WTC11 (cell line): Measurements from ENCODE around the gene KIF13A. TPM values are rescaled to one million over a fixed set of nuclear protein-coding genes. Genes with fewer than 3 reads are reported as not detected.

ENCODE experiments used
- ATAC-seq: fragments of 200-7000 bp; cut with Tn5 transposase; 2 replicates; pipeline ENCODE4 v1.10.0; 2021; ENCODE audit warnings: mild to moderate bottlenecking, moderate library complexity
- CTCF ChIA-PET: fragments of 300-600 bp; sonication (Branson Sonifier 250); formaldehyde crosslinking; loops from one replicate; lab custom pipeline; 2021; ENCODE audit warnings: antibody characterized with exemption; lab: Charles Lee
- POLR2A ChIA-PET: fragments of 350-600 bp; sonication (Branson Sonifier 250); formaldehyde crosslinking; loops from one replicate; lab custom pipeline; 2021; ENCODE audit warnings: antibody characterized with exemption; lab: Charles Lee
- DNase-seq: peaks from one replicate; pipeline ENCODE4 v3.0.0; 2021; ENCODE audit warnings: low spot score
- H3K27ac Mint-ChIP-seq: 2 replicates; pipeline ENCODE4 v1.8.0; 2021; ENCODE audit warnings: mixed read lengths
- H3K27me3 Mint-ChIP-seq: 2 replicates; pipeline ENCODE4 v1.8.0; 2021; ENCODE audit warnings: low read depth, mild to moderate bottlenecking, moderate library complexity, mixed read lengths
- H3K36me3 Mint-ChIP-seq: 2 replicates; pipeline ENCODE4 v1.8.0; 2021; ENCODE audit warnings: mixed read lengths
- H3K4me1 Mint-ChIP-seq: 2 replicates; pipeline ENCODE4 v1.8.0; 2022; ENCODE audit warnings: mixed read lengths
- H3K4me3 Mint-ChIP-seq: 2 replicates; pipeline ENCODE4 v1.8.0; 2021; ENCODE audit warnings: mild to moderate bottlenecking, moderate library complexity, mixed read lengths
- H3K9me3 Mint-ChIP-seq: 2 replicates; pipeline ENCODE4 v1.8.0; 2021; ENCODE audit warnings: mixed read lengths
- CBFB ChIP-seq: sonication (generic); formaldehyde crosslinking; IDR thresholded peaks from 2 replicates; pipeline ENCODE4 v1.8.1; 2022; ENCODE audit warnings: mild to moderate bottlenecking, low read depth, missing genetic modification reagents
- CREB1 ChIP-seq: sonication (generic); formaldehyde crosslinking; IDR thresholded peaks from 2 replicates; pipeline ENCODE4 v1.8.0; 2023; ENCODE audit warnings: mild to moderate bottlenecking, missing genetic modification reagents
- CREM ChIP-seq: sonication (generic); formaldehyde crosslinking; IDR thresholded peaks from 2 replicates; pipeline ENCODE4 v1.8.1; 2022; ENCODE audit warnings: mild to moderate bottlenecking, missing genetic modification reagents, moderate library complexity
- GTF2I ChIP-seq: fragments of 250-450 bp; sonication (Bioruptor Pico); conservative IDR thresholded peaks from 2 replicates; pipeline ENCODE4 v1.4.0; 2021; ENCODE audit warnings: mild to moderate bottlenecking
- HMGA2 ChIP-seq: fragments of 250-450 bp; sonication (Bioruptor Pico); IDR thresholded peaks from 2 replicates; pipeline ENCODE4 v1.4.0; 2021; ENCODE audit warnings: mild to moderate bottlenecking, moderate library complexity
- IRF2 ChIP-seq: sonication (generic); formaldehyde crosslinking; IDR thresholded peaks from 2 replicates; pipeline ENCODE4 v1.8.0; 2022; ENCODE audit warnings: low read depth, missing genetic modification reagents, borderline replicate concordance
- KAT7 ChIP-seq: sonication (generic); formaldehyde crosslinking; IDR thresholded peaks from 2 replicates; pipeline ENCODE4 v1.8.1; 2023; ENCODE audit warnings: missing genetic modification reagents, mild to moderate bottlenecking, borderline replicate concordance
- MXD4 ChIP-seq: fragments of 250-450 bp; sonication (Bioruptor Pico); IDR thresholded peaks from 2 replicates; pipeline ENCODE4 v1.8.0; 2021; ENCODE audit warnings: mild to moderate bottlenecking, moderate library complexity, borderline replicate concordance
- NFATC4 ChIP-seq: fragments of 250-450 bp; sonication (Bioruptor Pico); IDR thresholded peaks from 2 replicates; pipeline ENCODE4 v1.9.0; 2021; ENCODE audit warnings: mild to moderate bottlenecking
- NFE2L1 ChIP-seq: sonication (generic); formaldehyde crosslinking; IDR thresholded peaks from 2 replicates; pipeline ENCODE4 v1.8.1; 2023; ENCODE audit warnings: missing genetic modification reagents
- SOX15 ChIP-seq: fragments of 250-450 bp; sonication (Bioruptor Pico); IDR thresholded peaks from 2 replicates; pipeline ENCODE4 v1.9.0; 2021; ENCODE audit warnings: mild to moderate bottlenecking
- SP1 ChIP-seq: sonication (generic); formaldehyde crosslinking; conservative IDR thresholded peaks from 2 replicates; pipeline ENCODE4 v1.8.1; 2022; ENCODE audit warnings: missing genetic modification reagents
- ZNF121 ChIP-seq: sonication (generic); formaldehyde crosslinking; IDR thresholded peaks from 2 replicates; pipeline ENCODE4 v1.8.0; 2023; ENCODE audit warnings: missing genetic modification reagents
- ZNF232 ChIP-seq: sonication (generic); formaldehyde crosslinking; IDR thresholded peaks from 2 replicates; pipeline ENCODE4 v1.8.0; 2022; ENCODE audit warnings: mild to moderate bottlenecking, missing genetic modification reagents
- ZNF317 ChIP-seq: sonication (generic); formaldehyde crosslinking; IDR thresholded peaks from 2 replicates; pipeline ENCODE4 v1.8.1; 2023; ENCODE audit warnings: low read depth, mild to moderate bottlenecking, moderate library complexity, missing genetic modification reagents, borderline replicate concordance
- ZNF396 ChIP-seq: fragments of 250-450 bp; sonication (Bioruptor Pico); IDR thresholded peaks from 2 replicates; pipeline ENCODE4 v1.8.0; 2021; ENCODE audit warnings: mild to moderate bottlenecking, moderate library complexity, borderline replicate concordance
- total RNA-seq: library from RNA; stranded (reverse); gene quantifications from 3 replicates; pipeline ENCODE4 v1.2.3, GENCODE V29; 2021
- TF ChIP-seq, protein P1 (sequence below): sonication (generic); formaldehyde crosslinking; IDR thresholded peaks from 2 replicates; pipeline ENCODE4 v1.8.0; 2023; ENCODE audit warnings: missing genetic modification reagents, mild to moderate bottlenecking, borderline replicate concordance
- TF ChIP-seq, protein P2 (sequence below): sonication (generic); formaldehyde crosslinking; conservative IDR thresholded peaks from 2 replicates; pipeline ENCODE4 v1.8.1; 2022; ENCODE audit warnings: mild to moderate bottlenecking, missing genetic modification reagents
- TF ChIP-seq, protein P3 (sequence below): sonication (generic); formaldehyde crosslinking; IDR thresholded peaks from 2 replicates; pipeline ENCODE4 v1.8.0; 2023; ENCODE audit warnings: mild to moderate bottlenecking, missing genetic modification reagents

KIF13A gene
- total RNA-seq, 1 experiment from 2014 or later: 32.7 TPM

DNA sequence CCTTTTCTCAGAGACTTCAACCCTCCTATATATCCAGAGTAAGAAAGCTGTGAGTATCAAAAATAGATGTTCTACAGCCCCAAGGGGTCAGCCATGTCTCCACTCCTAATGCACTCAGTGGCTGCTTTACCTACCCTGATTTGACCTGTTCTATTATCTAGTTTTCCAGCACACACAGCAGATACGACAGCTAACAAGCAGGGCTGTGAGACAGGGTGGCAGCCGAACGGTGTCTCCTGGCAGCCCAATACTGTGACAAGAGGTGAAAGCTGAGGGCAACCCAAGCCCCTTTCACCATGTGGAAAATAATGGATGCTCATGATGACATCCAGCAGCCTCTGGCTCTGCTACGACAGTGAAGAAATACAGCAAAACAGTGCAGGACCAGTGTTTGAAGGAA, 67.9 kb downstream of the KIF13A start:
- H3K4me3 Mint-ChIP-seq: no peak overlapping the region
- TF ChIP-seq HMGA2 (CRISPR knock-in tag) (no peak), NFATC4 (no peak), ZNF396 (no peak), NFE2L1 (CRISPR knock-in tag) (no peak), SP1 (CRISPR knock-in tag) (no peak), KAT7 (CRISPR knock-in tag) (no peak), CBFB (CRISPR knock-in tag) (no peak), CREB1 (CRISPR knock-in tag) (no peak), SOX15 (CRISPR knock-in tag) (no peak), ZNF232 (no peak), MXD4 (no peak), ZNF121 (no peak), GTF2I (CRISPR knock-in tag) (no peak)
- TF ChIP-seq, protein P1, sequence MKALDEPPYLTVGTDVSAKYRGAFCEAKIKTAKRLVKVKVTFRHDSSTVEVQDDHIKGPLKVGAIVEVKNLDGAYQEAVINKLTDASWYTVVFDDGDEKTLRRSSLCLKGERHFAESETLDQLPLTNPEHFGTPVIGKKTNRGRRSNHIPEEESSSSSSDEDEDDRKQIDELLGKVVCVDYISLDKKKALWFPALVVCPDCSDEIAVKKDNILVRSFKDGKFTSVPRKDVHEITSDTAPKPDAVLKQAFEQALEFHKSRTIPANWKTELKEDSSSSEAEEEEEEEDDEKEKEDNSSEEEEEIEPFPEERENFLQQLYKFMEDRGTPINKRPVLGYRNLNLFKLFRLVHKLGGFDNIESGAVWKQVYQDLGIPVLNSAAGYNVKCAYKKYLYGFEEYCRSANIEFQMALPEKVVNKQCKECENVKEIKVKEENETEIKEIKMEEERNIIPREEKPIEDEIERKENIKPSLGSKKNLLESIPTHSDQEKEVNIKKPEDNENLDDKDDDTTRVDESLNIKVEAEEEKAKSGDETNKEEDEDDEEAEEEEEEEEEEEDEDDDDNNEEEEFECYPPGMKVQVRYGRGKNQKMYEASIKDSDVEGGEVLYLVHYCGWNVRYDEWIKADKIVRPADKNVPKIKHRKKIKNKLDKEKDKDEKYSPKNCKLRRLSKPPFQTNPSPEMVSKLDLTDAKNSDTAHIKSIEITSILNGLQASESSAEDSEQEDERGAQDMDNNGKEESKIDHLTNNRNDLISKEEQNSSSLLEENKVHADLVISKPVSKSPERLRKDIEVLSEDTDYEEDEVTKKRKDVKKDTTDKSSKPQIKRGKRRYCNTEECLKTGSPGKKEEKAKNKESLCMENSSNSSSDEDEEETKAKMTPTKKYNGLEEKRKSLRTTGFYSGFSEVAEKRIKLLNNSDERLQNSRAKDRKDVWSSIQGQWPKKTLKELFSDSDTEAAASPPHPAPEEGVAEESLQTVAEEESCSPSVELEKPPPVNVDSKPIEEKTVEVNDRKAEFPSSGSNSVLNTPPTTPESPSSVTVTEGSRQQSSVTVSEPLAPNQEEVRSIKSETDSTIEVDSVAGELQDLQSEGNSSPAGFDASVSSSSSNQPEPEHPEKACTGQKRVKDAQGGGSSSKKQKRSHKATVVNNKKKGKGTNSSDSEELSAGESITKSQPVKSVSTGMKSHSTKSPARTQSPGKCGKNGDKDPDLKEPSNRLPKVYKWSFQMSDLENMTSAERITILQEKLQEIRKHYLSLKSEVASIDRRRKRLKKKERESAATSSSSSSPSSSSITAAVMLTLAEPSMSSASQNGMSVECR: no peak
- TF ChIP-seq, protein P2, sequence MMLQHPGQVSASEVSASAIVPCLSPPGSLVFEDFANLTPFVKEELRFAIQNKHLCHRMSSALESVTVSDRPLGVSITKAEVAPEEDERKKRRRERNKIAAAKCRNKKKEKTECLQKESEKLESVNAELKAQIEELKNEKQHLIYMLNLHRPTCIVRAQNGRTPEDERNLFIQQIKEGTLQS (CRISPR knock-in tag): no peak
- TF ChIP-seq, protein P3, sequence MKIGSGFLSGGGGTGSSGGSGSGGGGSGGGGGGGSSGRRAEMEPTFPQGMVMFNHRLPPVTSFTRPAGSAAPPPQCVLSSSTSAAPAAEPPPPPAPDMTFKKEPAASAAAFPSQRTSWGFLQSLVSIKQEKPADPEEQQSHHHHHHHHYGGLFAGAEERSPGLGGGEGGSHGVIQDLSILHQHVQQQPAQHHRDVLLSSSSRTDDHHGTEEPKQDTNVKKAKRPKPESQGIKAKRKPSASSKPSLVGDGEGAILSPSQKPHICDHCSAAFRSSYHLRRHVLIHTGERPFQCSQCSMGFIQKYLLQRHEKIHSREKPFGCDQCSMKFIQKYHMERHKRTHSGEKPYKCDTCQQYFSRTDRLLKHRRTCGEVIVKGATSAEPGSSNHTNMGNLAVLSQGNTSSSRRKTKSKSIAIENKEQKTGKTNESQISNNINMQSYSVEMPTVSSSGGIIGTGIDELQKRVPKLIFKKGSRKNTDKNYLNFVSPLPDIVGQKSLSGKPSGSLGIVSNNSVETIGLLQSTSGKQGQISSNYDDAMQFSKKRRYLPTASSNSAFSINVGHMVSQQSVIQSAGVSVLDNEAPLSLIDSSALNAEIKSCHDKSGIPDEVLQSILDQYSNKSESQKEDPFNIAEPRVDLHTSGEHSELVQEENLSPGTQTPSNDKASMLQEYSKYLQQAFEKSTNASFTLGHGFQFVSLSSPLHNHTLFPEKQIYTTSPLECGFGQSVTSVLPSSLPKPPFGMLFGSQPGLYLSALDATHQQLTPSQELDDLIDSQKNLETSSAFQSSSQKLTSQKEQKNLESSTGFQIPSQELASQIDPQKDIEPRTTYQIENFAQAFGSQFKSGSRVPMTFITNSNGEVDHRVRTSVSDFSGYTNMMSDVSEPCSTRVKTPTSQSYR (CRISPR knock-in tag): no peak
- peaks cover 3% of the 10 kb centered on the region; the same call in 1 of the 2 replicates for H3K36me3 Mint-ChIP-seq
- DNase-seq (no peak), ATAC-seq (no peak)
- CTCF ChIA-PET: no interaction called here
- POLR2A ChIA-PET: no interaction called here
- H3K27me3 Mint-ChIP-seq: no peaks in the 10 kb centered on the region
- H3K9me3 Mint-ChIP-seq: no peaks in the 10 kb centered on the region
- H3K4me1 Mint-ChIP-seq: peaks cover 33% of the 10 kb centered on the region
- peak overlapping the region; percentile 75 for H3K27ac Mint-ChIP-seq

DNA sequence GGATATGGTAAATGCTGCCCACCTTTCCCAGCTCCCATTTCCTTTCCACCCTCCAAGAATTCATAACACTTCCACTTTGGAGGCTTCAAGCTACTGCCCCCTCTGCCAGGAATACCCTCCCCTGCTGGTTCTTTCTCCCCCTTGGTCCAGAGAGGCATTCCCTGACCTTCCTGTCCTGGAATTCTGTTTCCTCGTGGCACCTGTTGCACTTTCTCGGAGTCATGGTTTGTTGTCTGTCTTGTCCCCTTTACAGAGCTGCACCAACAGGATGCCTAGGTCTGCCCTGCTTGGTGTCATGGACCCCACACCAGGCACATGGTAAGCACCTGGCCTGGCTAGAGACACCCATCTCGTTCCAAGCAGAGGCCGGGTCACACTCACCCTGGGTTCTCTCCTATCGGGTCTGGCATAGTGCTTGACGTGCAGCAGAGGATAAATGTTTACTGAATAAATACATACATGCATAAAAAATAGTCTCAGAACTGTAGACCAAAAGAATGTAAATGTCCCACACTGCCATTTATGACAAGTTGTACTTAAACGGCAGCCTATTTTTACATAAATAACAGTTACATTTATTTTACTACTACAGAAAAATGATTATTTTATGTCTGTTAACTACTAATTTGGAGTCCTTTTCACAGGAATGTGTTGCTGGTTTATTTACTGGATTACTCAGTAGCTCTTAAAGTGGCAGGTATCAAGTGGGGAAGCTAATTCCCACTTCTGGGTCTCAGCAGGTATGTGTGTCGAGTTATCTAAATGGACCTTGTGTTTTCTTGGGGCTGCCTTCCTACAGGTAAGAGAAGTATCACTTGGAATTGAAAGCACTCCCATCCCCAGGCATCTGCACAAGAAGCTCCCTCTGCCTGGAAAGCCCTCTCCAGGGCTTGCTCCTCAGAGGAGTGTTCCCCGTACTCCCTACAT, 69.3 kb downstream of the KIF13A start:
- no peak; the same call in 1 of the 2 replicates for ATAC-seq
- no peak overlapping the region for H3K4me3 Mint-ChIP-seq
- POLR2A ChIA-PET: no interaction called here
- no peaks in the 10 kb centered on the region for H3K27me3 Mint-ChIP-seq
- H3K4me1 Mint-ChIP-seq: peaks cover 33% of the 10 kb centered on the region
- no peak for TF ChIP-seq NFATC4
- TF ChIP-seq IRF2: no peak
- TF ChIP-seq ZNF232: no peak
- no peak for TF ChIP-seq CREM (CRISPR knock-in tag)
- no peak for TF ChIP-seq ZNF317
- no peak for DNase-seq
- CTCF ChIA-PET: interaction anchor here (1.2 kb wide), 1 partner anchor 203 kb away, joined by 3 read pairs; no protein-coding TSS in a partner anchor
- peaks cover 3% of the 10 kb centered on the region; the same call in 1 of the 2 replicates for H3K36me3 Mint-ChIP-seq
- peak overlapping the region; percentile 21; the same call in 1 of the 2 replicates for H3K27ac Mint-ChIP-seq
- H3K9me3 Mint-ChIP-seq: no peaks in the 10 kb centered on the region
